Suprapubic skin (tissue), 4 donors: ENCODE data around the gene PDE4D. TPM values are rescaled to one million over a fixed set of nuclear protein-coding genes. Genes with fewer than 3 reads are reported as not detected.

ENCODE experiments used
- DNase-seq, 2 donors: peaks; one replicate each; pipeline ENCODE4 v3.0.0-alpha.2; 2019; ENCODE audit warnings: low spot score in 2 of 2
- H3K27ac ChIP-seq: fragments of 200-600 bp; sonication (generic); one replicate; pipeline ENCODE4 v1.5.1; 2019
- H3K27me3 ChIP-seq: fragments of 200-600 bp; sonication (generic); one replicate; pipeline ENCODE4 v1.5.1; 2019
- H3K36me3 ChIP-seq: fragments of 200-600 bp; sonication (generic); one replicate; pipeline ENCODE4 v1.5.1; 2019
- H3K4me1 ChIP-seq: fragments of 200-600 bp; sonication (generic); one replicate; pipeline ENCODE4 v1.5.1; 2019
- H3K4me3 ChIP-seq: fragments of 200-600 bp; sonication (generic); one replicate; pipeline ENCODE4 v1.5.1; 2019; ENCODE audit warnings: mild to moderate bottlenecking
- H3K9me3 ChIP-seq: fragments of 200-600 bp; sonication (generic); one replicate; pipeline ENCODE4 v1.5.1; 2019
- EP300 ChIP-seq: sonication (generic); formaldehyde crosslinking; IDR thresholded peaks from one replicate; pipeline ENCODE4 v1.6.1; 2017; ENCODE audit warnings: antibody characterized with exemption
- POLR2A ChIP-seq, 2 donors: fragments of 450-650 bp; IDR thresholded peaks; one replicate each; pipeline ENCODE4 v1.6.1; 2017; ENCODE audit warnings: antibody characterized with exemption in 2 of 2, mild to moderate bottlenecking in 2 of 2, moderate library complexity in 2 of 2
- POLR2AphosphoS5 ChIP-seq, 3 donors: sonication (generic); formaldehyde crosslinking; IDR thresholded peaks; one replicate each; pipeline ENCODE4 v1.6.1; 2017; ENCODE audit warnings: antibody characterized with exemption in 3 of 3
- WGBS: methylation state at CpG from one replicate; pipeline ENCODE4 v1.1.5; 2018; 5-methylcytosine and 5-hydroxymethylcytosine counted together
- total RNA-seq, 4 donors: library from RNA; depleted of rRNA; stranded (reverse); fragments of >200 nt; gene quantifications; one replicate each; pipeline ENCODE4 v1.1.0, GENCODE V29; 2016
- TF ChIP-seq, protein P1 (sequence below), 2 donors: fragments of 200-600 bp in 1 of 2; fragments of 450-650 bp in 1 of 2; sonication (generic) in 1 of 2; IDR thresholded peaks; one replicate each; pipeline ENCODE4 v1.5.1; 2016 to 2019; ENCODE audit warnings: antibody characterized with exemption in 2 of 2, mild to moderate bottlenecking in 1 of 2, moderate library complexity in 1 of 2

The PDE4D gene
- total RNA-seq, 4 donors from 2014 or later: 26.8 to 57.2 (median 29.9) TPM

DNA sequence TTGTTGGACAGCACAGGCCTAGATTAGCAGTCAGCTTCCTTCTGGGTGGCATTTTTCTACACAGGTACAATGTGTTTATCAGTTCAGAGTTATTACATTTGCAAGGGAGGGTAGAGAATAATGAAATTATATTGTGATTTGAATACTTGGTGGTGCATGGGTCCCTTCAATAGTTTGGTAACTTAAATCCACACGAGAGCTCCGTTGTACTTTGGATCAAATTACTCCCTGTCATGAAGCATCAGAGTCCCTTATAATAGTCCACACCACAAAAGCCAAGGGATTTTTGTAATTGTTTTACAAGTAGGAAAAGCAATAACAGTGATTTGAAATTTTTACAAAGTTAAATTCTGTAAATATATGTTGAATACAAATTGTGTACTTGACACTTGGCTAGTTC, 552.4 kb downstream of the PDE4D start:
- Histone ChIP-seq H3K4me1 (no peaks in the 10 kb centered on the region), H3K27ac (no peak overlapping the region), H3K36me3 (no peaks in the 10 kb centered on the region), H3K4me3 (no peak overlapping the region), H3K9me3 (no peaks in the 10 kb centered on the region), H3K27me3 (no peaks in the 10 kb centered on the region)
- DNase-seq: no peak
- no peak for TF ChIP-seq EP300
- TF ChIP-seq POLR2A (IDR thresholded peaks at IDR 0.05): no peak
- no peak for TF ChIP-seq POLR2AphosphoS5 (IDR thresholded peaks at IDR 0.05)
- TF ChIP-seq, protein P1, sequence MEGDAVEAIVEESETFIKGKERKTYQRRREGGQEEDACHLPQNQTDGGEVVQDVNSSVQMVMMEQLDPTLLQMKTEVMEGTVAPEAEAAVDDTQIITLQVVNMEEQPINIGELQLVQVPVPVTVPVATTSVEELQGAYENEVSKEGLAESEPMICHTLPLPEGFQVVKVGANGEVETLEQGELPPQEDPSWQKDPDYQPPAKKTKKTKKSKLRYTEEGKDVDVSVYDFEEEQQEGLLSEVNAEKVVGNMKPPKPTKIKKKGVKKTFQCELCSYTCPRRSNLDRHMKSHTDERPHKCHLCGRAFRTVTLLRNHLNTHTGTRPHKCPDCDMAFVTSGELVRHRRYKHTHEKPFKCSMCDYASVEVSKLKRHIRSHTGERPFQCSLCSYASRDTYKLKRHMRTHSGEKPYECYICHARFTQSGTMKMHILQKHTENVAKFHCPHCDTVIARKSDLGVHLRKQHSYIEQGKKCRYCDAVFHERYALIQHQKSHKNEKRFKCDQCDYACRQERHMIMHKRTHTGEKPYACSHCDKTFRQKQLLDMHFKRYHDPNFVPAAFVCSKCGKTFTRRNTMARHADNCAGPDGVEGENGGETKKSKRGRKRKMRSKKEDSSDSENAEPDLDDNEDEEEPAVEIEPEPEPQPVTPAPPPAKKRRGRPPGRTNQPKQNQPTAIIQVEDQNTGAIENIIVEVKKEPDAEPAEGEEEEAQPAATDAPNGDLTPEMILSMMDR (IDR thresholded peaks at IDR 0.05): no peak
- 100% methylated on average over 2 of the region's 2 CpGs for WGBS

DNA sequence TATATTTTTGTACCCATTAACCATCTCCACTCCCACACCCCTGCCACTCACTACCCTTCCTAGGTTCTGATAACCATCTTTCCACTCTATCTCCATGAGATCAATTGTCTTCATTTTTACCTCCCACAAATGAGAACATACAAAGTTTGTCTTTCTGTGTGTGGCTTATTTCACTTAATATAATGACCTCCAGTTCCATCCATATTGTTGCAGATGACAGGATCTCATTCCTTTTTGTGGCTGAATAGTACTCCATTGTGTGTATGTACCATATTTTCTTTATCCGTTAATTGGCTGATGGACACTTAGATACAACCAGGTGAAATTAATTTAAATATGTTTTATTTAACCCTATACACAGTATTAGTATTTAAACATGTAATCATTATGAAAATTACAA, 552.9 kb downstream of the PDE4D start:
- TF ChIP-seq, protein P1 (IDR thresholded peaks at IDR 0.05): no peak
- TF ChIP-seq POLR2AphosphoS5 (IDR thresholded peaks at IDR 0.05) (no peak), POLR2A (IDR thresholded peaks at IDR 0.05) (no peak), EP300 (no peak)
- no peaks in the 10 kb centered on the region for H3K27me3 ChIP-seq
- no peaks in the 10 kb centered on the region for H3K4me1 ChIP-seq
- no peak overlapping the region for H3K4me3 ChIP-seq
- 0% methylated on average over 1 of the region's 1 CpG for WGBS
- no peak overlapping the region for H3K27ac ChIP-seq
- no peaks in the 10 kb centered on the region for H3K36me3 ChIP-seq
- no peaks in the 10 kb centered on the region for H3K9me3 ChIP-seq
- DNase-seq: no peak

DNA sequence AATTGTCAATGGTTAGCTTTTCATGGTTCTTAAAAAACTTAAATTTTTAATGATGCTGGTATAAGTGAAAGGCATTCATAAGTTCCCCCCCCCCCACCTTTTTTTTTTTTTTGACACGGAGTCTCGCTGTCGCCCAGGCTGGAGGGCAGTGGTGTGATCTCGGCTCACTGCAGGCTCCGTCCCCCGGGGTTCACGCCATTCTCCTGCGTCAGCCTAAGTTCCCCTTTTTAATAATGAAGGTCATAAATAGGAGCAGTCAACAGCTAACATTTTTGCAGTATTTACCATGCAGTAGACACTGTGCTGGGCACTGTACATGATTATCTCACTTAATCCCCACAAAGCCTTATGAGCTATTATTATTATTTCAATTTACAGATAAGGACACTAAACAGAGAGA, 556.3 kb downstream of the PDE4D start:
- Histone ChIP-seq H3K27ac (no peak overlapping the region), H3K9me3 (no peaks in the 10 kb centered on the region), H3K4me1 (no peaks in the 10 kb centered on the region), H3K27me3 (no peaks in the 10 kb centered on the region), H3K4me3 (no peak overlapping the region), H3K36me3 (no peaks in the 10 kb centered on the region)
- no peak for DNase-seq
- TF ChIP-seq, protein P1 (IDR thresholded peaks at IDR 0.05): no peak
- TF ChIP-seq POLR2A (IDR thresholded peaks at IDR 0.05) (no peak), POLR2AphosphoS5 (IDR thresholded peaks at IDR 0.05) (no peak), EP300 (no peak)
- WGBS: 78% methylated on average over 8 of the region's 8 CpGs

DNA sequence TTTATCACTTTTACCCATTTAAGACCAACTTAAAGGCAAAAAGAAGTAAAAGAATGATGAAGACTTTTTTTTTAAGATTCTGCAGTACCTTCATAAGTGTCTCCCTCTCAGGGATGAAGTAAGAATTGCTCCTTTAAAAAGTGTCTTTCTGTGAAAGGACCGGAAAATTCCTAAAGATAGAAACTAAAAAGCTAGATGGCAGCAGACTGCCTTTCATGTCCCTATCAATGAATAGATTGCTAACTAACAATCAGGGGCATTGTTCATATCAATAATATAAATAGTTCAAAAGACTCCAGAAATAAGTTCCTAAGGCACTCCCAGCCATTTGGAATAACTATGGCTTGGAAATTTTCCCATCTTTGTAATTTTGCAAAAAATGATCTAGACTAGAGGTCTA, 558.0 kb downstream of the PDE4D start:
- Histone ChIP-seq H3K4me1 (no peaks in the 10 kb centered on the region), H3K9me3 (no peaks in the 10 kb centered on the region), H3K4me3 (no peak overlapping the region), H3K27me3 (no peaks in the 10 kb centered on the region), H3K27ac (no peak overlapping the region), H3K36me3 (no peaks in the 10 kb centered on the region)
- TF ChIP-seq, protein P1 (IDR thresholded peaks at IDR 0.05): peak in 1 of 2 donors; percentile 4
- no peak for TF ChIP-seq POLR2AphosphoS5 (IDR thresholded peaks at IDR 0.05)
- no peak for DNase-seq
- 85% methylated on average over 1 of the region's 1 CpG for WGBS

DNA sequence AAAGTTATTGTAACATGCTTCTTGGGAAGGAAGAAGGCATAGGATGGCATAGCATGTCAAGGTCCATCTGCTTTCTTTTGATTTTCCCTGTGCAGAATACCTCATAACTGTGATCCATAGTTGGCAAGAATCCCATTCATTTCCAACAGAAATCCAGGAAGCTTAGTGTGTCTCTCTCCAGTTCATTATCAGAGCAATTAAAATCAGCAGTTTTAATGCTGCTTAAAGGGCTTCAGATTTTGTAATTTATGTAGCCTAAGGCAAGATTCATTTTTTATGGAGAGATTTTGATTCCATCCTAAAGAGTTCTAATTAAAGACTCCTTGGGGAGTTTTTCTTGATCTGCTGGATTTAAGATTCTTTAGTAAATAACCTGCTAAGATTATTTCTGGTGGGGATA, 560.1 kb downstream of the PDE4D start:
- no peaks in the 10 kb centered on the region for H3K36me3 ChIP-seq
- TF ChIP-seq, protein P1 (IDR thresholded peaks at IDR 0.05): no peak
- H3K4me1 ChIP-seq: no peaks in the 10 kb centered on the region
- no peak for DNase-seq
- no peaks in the 10 kb centered on the region for H3K9me3 ChIP-seq
- H3K27me3 ChIP-seq: no peaks in the 10 kb centered on the region
- no peak overlapping the region for H3K27ac ChIP-seq
- H3K4me3 ChIP-seq: no peak overlapping the region
